GM18519 (cell line): ENCODE results near the gene ZFYVE28.
"Not testable (repeated sequence)": the region's sequence is repeated elsewhere in the genome, so short reads cannot be mapped to it uniquely, and the experiment has no call there.

ENCODE experiments used
- ATAC-seq: cut with Tn5 transposase; IDR thresholded peaks from one replicate; pipeline ENCODE4 v1.9.1; 2021; ENCODE audit warnings: mild to moderate bottlenecking, moderate library complexity; ENCODE audit not compliant: unreplicated experiment, low FRiP score

The ZFYVE28 gene

GRCh38 chr4:2394528-2394927, 23.9 kb downstream of the ZFYVE28 start:
- ATAC-seq: no peak

- no peak for ATAC-seq
Observed at GRCh38 chr4:2393353-2394270, 24.8 kb downstream of the ZFYVE28 start.

GRCh38 chr4:2390784-2391421, 27.5 kb downstream of the ZFYVE28 start:
- ATAC-seq: no peak

GRCh38 chr4:2390146-2390545, 28.3 kb downstream of the ZFYVE28 start:
- no peak for ATAC-seq

GRCh38 chr4:2389691-2390090, 28.8 kb downstream of the ZFYVE28 start:
- no peak for ATAC-seq

- ATAC-seq: no peak
Observed at GRCh38 chr4:2388429-2389182, 29.8 kb downstream of the ZFYVE28 start.

- ATAC-seq: no peak
Observed at GRCh38 chr4:2387829-2388228, 30.6 kb downstream of the ZFYVE28 start.

- ATAC-seq: no peak
Observed at GRCh38 chr4:2387218-2387617, 31.2 kb downstream of the ZFYVE28 start.

- no peak for ATAC-seq
Observed at GRCh38 chr4:2386717-2387116, 31.7 kb downstream of the ZFYVE28 start.

GRCh38 chr4:2385516-2385915, 32.9 kb downstream of the ZFYVE28 start:
- no peak for ATAC-seq

- ATAC-seq: no peak
Observed at GRCh38 chr4:2384245-2384644, 34.2 kb downstream of the ZFYVE28 start.

- ATAC-seq: no peak
Observed at GRCh38 chr4:2383760-2384159, 34.7 kb downstream of the ZFYVE28 start.

- ATAC-seq: not testable (repeated sequence)
Observed at GRCh38 chr4:2383220-2383631, 35.2 kb downstream of the ZFYVE28 start.

- ATAC-seq: not testable (repeated sequence)
Observed at GRCh38 chr4:2382769-2383202, 35.7 kb downstream of the ZFYVE28 start.

- not testable (repeated sequence) for ATAC-seq
Observed at GRCh38 chr4:2380589-2380988, 37.9 kb downstream of the ZFYVE28 start.

GRCh38 chr4:2378898-2379297, 39.5 kb downstream of the ZFYVE28 start:
- ATAC-seq: no peak

- ATAC-seq: no peak
Observed at GRCh38 chr4:2378401-2378800, 40.0 kb downstream of the ZFYVE28 start.

GRCh38 chr4:2377241-2377640, 41.2 kb downstream of the ZFYVE28 start:
- ATAC-seq: no peak

GRCh38 chr4:2375427-2375826, 43.0 kb downstream of the ZFYVE28 start:
- no peak for ATAC-seq

- no peak for ATAC-seq
Observed at GRCh38 chr4:2373532-2373931, 44.9 kb downstream of the ZFYVE28 start.

GRCh38 chr4:2372488-2373030, 45.9 kb downstream of the ZFYVE28 start:
- no peak for ATAC-seq
